Measurements from ENCODE around the gene BAMBI.
"Not testable (repeated sequence)": the region's sequence is repeated elsewhere in the genome, so short reads cannot be mapped to it uniquely, and the experiment has no call there.

The BAMBI gene, protein sequence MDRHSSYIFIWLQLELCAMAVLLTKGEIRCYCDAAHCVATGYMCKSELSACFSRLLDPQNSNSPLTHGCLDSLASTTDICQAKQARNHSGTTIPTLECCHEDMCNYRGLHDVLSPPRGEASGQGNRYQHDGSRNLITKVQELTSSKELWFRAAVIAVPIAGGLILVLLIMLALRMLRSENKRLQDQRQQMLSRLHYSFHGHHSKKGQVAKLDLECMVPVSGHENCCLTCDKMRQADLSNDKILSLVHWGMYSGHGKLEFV

DNA sequence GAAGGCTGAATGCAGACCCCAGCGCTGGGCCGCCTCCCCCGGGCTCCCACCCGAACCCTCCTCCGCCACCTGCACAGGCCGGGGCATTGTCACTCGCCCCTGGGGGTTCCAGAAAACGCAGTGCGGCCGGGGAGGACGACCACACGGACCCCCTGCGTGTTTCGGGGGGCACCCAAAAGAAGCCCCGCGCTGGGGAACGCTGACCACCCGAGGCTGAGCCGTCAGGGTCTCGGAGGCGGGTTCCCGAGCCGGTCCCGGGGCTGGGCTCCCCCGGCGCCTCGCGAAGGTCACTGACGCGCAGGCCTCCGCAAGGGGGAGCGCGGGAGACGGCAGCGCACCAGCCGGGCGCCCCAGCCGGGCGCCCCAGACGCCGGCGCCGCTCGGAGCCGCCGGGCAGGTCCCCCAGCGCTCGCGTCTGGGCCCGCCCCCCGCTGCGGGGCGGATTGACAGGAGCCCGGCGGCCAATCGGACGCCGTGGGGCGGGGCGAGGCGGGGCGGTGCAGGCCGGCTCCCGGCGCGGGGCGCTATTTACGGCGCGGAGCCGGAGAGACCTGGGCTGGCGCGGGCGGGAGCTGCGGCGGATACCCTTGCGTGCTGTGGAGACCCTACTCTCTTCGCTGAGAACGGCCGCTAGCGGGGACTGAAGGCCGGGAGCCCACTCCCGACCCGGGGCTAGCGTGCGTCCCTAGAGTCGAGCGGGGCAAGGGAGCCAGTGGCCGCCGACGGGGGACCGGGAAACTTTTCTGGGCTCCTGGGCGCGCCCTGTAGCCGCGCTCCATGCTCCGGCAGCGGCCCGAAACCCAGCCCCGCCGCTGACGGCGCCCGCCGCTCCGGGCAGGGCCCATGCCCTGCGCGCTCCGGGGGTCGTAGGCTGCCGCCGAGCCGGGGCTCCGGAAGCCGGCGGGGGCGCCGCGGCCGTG is at the start of gene BAMBI:
Gene BAMBI, plus strand, starts transcription at position 554 of the 920 bp plus-strand sequence. CDS start 377 bp downstream, outside the sequence.
- peak; percentile 78 to 84 for DNase-seq

DNA sequence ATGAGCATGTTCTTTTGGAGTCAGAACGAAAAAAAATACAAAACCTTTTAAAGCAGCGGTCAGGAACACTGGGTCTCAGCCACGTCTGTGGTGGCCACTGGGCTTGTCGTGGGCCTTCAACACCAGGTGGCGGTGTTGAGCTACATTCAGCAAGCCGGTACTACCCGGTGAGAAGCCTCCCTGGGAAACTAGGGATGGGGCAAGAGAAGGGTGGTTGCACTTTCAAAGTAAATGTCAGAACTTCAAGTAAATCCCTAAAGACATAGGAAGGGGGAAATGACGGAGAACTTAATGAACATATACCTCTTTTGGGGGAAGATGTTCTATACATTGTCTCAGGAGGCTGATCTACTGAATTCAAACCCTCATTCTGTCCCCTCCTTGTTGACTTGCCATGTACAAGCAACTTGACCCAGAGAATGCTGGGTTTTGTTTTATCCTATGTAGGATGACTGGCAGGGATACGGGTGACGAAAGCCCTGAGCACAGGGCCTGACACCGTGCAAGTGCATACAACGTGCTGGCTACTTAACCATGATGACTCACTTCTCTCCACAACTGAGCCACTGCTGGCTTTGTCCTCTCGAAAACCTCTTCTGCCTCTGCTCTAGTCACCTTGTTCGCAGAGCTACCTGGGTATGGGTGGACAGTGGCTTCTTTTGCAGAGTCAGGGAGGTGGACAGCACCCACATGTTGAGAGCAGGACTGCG is 49.0 kb upstream of the BAMBI start:
- DNase-seq, result peak; percentile 55 to 56

DNA sequence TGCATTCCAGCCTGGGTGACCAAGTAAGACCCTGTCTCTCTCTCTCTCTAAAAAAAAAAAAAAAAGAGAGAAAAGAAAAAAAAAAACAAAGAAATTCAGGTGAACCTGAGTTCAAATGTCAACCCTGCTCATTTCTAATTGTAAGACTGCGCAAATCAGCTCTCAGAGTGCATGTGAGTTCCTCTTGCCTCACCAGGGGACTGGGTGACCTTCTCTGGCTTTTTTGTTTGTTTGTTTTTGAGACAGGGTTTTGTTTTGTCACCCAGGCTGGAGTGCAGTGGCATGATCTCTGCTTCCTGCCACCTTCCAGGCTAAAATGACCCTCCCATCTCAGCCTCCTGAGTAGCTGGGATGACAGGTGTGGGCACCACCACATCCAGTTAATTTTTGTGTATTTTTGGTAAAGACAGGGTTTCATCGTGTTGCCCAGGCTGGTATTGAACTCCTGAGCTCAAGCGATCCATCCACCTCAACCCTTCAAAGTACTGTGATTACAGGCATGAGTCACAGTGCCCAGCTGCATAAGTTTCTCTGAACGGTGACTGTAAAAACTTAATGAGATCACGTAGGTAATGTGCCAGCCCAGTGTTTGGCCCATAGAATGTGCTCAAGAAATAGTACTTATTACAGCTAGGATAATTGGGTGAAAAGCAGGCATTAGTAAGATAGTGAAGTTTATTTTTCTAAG is 45.3 kb upstream of the BAMBI start:
- no peak for DNase-seq

DNA sequence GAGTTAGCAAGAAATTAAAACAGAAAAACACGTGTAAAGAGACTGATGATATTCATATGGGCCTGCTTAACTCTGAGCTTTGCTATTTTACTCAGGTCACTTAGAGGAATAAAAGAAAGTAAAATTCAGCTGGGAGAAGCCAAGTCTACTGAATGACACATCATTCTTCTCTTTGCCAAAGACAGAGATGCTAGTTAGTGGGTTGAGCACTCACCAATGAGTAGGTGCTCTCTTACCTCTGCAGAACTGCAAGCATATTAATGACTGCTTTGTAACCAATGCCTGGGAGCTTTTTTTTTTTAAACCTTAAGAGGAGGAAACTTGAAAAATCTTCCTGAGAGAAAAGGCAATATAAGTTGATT is 44.8 kb upstream of the BAMBI start:
- no peak for DNase-seq

DNA sequence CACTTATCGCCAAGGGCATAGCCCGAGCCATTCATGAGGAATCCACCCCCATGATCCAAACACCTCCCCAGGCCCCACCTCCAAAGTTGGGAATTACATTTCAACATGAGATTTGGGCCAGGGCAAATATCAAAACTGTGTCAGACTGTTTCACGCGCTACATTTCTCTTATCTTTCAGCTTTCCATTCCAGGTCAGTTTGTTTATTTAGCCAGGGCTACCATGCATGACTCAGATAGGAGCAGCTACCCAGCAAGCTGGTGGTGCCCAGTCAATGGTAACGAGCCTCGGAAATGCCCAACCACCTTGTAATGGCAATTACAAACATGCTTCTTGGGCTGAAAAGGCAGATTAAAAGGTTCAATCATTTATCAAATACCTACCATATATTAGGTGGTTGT is 43.6 kb upstream of the BAMBI start:
- no peak for DNase-seq

DNA sequence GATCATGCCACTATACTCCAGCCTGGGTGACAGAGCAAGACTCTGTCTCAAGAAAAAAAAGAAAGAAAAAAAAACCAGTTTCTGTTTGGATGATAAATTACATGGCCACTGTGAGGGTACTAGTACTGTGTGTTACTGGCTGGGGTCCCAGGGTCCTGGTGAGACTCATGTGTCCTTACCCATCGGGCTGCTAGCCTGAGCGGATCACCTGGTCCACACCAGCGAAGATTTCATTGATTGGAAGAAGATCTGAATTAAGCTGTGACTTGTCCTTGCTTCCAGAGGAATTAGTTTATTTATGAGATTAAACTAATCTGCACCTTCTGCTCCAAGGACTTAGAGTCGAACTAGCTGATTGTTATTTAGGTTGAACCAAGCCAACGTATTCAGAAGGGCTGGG is 40.0 kb upstream of the BAMBI start:
- no peak for DNase-seq

DNA sequence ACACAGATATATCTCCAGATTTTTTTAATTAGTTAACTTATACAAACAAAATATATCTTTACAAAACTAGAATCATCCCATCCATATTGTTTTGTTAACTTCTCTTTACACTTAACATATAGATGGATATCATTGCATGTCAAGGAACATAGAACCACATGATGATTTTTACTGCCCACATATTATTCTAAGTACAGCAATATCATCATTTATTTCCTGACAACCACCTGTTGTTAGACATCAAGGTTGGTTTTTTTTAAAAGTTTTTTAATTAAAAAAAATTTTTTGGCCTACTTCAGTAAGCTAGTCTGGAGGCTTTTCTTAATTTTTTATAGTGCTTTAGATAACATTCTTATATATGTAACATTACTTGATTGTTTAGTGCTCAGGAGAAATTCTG is 38.9 kb upstream of the BAMBI start:
- DNase-seq, result no peak

DNA sequence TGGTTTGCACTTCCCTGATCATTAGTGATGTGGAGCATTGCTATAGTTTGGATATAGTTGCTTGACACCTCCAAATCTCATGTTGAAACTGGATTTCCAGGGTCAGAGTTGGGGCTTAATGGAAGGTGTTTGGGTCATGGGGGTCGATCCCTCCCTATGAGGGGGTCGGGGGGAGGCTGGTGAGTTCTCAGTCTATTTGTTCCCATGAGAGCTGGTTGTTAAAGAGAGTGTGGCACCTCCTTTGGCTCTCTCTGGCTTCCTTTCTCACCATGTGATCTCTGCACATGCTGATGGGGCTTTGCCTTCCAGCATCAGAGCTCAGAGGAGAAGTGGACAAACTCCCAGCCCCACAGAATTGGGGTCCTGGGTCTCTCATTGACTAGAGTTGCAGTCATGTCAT is 36.8 kb upstream of the BAMBI start:
- no peak for DNase-seq

DNA sequence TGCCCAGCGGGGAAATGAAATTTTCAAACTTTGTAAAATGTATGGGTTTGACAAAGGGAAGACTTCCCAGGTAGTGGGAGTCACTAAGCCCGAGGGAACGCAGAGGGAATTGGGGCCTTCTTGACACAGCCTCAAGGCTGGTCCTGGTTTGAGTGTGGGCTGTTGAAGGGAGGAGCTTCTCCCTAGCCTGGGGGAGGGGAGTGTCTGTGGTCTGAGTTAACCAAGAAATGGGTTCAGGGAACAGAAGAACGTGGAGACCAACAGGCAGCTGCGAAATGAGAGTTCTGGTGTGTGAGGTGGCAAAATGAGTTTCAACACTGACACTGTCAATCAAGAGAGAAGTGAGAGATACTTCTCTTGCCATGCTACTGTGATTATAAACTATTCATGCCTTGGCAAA is 32.7 kb upstream of the BAMBI start:
- no peak for DNase-seq

DNA sequence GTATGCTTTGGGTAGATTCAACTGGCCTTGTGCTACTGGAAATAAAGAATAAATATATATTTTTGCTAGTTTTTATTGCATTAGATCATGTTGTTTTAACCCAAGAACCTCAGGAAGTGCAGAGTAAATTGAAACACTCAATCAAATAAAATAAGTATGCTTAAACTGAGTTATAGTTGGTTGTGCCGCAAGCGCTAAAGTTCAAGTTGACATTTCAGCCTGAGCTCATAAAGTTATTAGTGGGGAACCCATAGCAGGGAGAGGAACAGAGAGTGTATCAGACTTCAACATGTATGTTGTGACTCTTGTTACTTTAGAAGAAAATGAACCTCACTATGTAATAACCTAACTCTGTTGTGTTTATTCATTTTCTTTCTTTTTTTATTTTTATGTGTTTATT is 25.2 kb upstream of the BAMBI start:
- DNase-seq, result no peak

DNA sequence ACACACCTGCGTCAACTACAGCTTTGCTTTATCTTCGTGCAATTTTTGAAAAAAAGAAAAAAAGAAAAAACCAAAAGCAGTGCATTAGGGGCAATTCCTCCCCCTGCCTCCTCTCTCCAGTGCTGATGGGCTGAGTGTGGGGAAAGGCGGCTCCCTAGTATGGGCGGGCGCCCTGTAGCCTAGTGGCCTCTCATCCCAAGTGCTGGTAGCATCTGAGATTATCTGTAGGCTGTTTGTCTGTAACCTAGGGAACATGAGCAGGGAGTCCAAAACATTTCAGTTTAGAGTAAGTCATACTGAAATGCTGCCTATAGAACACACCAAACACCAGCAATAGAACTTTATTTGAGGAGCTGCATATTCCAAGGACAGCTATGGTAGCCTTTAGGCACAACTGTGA is 24.6 kb upstream of the BAMBI start:
- no peak for DNase-seq

DNA sequence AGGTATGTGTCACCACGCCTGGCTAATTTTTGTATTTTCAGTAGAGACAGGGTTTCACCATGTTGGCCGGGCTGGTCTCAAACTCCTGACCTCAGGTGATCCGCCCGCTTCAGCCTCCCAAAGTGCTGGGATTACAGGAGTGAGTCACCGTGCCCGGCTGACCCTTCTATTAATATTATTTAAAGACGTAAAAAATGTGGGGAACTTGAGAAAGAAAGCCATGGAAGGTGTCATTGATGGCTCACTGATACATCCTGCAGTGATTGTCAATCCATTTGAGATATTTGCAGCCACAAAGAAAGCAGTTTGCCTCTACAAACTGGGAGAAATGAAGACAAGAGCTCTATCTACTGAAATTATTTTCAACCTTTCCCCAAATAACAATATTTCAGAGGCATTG is 18.5 kb upstream of the BAMBI start:
- DNase-seq, result not testable (repeated sequence)

DNA sequence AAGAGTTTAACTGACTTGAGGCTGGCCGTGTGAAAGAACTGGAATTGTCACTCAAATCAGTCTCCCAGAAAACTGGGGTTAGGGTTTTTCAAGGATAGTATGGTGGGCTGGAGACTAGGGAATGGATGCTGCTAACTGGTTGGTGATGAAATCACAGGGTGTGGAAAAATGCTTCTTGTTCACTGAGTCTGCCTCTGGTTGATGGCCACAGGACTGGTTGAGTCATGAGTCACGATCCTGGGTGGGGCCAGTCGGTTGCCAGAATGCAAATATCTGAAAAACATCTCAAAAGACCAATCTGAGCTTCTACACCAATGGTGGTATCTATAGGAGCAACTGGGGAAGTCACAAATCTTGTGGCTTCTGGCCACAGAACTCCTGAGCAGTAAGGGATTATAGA is 16.3 kb upstream of the BAMBI start:
- DNase-seq, result no peak

DNA sequence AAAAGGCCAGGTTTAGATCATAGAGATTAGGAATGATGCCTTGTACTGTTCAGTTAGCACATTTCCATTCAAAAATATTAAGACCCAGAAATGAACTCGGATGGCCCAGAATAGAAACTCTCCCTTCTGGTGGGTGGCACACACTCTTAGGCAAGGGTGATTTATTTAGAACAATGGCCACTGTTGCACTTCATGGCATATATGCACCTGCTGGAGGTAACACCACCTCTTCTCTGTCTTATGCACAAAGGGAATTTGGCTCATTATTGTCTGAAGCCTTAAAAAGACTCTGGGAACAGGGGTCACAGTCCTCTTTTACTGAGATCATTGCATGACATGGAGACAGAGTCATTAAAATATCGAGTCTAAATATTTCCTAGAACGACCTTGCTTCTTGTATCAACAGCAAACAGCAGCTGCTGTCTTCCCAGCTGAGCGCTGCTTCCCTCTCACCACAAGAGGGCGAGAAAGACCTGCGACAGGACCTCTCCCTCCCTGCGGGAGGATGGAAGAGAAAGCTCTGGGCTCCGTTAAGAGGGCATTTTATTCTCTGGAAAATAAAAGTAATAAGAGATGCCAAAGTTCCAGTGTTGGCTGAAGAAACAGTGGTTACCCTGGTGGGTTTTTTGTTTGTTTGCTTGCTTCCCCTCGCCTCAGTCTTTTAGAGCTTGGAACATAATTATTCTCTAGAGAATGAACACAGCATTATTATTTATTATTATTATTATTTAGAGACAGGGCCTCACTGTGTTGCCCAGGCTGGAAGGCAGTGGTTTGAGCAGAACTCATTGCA is 13.5 kb upstream of the BAMBI start:
- peak; percentile 59 to 65 for DNase-seq

DNA sequence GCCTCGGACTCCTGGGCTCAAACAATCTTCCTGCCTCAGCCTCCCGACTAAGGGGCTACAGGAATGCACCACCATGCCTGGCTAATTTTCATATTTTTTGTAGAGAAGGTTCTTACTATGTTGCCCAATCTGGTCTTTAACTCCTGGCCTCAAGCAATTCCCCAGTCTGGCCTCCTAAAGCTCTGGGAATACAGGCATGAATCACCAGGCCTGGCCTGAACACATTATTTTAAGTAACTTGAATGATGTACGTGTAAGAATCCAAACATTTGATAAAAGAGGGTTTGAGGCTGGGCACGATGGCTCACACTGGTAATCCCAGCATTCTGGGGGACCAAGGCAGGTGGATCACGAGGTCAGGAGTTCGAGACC is 13.0 kb upstream of the BAMBI start:
- no peak for DNase-seq

DNA sequence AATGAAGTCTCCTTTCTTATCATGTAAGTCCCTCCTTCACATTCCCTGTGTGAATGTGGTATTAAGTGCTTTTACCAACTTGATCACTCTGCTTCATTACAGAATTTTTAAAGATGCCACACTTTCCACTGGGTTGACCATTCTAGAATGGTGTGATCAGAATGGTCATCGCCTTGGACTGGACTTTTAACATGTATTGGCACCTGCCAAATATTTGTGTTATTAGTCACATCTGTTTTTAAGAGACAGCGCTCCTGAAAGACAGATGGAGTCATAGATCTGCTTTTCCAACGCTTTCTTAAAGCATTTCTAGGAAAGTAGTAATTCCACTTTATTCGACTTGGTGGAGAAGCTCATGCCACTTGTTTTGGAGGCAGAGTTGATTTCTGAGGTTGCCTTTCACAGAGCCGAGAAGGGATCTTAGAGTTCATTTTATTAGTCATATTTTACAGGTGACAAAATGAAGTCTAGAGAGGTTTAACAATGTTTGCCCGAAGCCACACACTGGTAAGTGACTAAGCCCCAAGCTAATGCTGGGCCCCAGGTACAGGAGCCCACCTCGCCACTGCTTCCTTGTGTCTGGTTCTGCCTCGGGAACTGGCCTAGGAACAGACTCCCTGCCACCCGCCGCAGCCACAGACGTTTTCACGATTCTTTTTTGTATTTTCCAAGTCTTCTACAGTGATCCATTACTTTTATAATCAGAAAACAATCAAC is 10.4 kb upstream of the BAMBI start:
- DNase-seq, result no peak

DNA sequence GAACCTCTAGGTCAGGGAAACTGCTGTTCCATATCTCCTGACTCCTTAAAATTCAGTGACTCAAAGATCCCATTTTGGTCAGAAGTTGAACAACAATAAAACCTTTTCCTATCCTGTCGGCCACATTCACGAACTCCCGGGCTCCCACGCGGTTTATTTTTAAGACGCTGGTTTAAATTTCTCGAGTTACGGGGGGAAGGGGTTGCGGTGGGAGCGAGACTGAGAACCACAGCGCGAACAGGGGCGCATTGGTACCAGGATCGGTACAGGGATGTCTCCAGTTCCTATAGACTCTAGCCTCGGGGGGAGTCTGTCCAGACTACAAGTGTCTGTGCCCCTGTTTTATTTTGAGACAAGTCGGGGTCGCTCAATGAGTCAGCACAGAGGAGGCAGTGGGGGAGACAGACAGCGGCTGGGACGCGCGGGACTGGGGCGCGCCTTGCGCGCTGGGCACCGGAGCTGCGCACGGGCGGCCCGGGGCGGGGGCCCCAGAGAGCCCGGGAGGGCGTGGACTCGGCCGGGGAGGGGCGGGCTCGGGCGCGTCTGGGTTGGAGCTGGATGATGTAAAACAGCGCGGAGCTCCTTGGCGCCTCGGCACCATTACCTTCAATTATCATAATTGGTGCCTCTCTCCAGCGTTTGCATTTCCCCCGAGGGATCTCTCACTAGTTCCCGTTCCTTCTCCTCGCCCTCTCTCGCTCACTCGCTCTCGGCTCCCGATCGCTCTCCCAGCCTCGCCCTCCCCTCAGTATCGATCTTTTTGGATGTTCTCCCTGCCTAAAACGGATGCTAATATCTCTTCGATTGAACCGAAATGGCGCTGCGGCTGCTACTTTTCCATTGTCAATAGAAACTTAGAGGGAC is 8.7 kb upstream of the BAMBI start:
- DNase-seq, result peak; percentile 13 to 23

DNA sequence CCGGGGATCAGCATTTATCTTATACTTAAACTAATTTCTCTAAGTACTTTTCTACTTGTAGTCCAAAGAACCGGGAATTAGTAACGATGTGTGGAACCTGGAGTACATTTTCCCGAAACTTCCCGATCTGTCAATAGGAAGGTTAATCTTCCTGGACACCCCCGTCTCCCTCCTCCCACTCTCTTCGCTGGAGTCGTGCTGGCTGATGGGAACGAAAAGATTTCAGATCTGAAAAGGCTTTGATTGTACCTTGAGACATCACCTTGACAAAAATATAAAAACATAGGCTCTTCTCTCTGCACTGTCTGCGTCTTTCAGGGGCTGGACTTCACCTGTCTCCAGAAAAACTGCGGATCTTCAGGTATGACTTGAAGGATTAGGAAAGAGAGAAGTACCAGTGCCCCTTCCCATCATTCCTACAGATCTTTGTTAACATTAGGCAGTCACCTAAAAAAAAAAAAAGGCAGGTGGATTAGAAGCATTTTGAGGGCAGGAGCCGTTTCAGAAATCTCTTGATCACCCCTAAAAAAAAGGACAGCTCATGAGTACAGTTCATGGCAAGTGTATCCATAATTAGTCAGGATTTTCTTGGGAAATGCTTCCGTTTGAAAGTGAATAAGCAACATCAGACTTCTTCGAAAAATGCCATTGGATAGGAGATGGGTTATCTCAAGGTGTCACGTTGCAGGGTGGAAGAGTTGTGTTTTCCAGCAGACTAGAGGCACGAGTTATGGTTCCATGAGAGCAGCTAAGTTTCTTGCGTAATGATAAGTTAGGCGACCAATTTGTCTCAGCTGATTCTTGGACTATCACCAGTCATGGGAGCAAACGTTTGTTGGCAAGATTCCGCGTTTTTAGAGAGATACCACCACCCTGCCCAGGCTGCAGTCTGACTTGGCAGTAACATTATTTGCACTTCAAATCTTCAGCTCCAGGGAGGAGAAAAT is 7.8 kb upstream of the BAMBI start:
- DNase-seq, result no peak

DNA sequence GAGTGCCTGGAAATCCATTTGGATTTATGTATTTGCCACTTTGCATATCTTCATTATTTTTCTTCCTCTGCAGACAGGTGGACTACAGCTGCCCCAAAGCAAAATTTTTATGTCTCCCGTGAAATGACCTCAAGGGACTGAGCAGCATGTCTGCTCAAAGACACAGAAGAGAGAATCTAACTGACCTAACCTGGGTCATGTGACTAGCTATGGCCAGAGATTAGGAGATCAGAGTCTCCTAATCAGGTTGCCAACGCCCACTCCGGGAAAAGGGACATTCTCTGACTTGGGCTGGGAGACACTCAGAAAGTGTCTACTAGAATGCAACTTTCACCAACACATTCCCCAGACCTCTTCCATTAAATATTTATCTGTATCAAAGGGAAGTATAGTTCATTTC is 2.5 kb upstream of the BAMBI start:
- no peak for DNase-seq

Data from activated CD4-positive, alpha-beta T cell treated with anti-CD3 and anti-CD28 coated beads, Interleukin-2, amount 50 U/mL, for 4 hours (primary cell).